ENCODE results near the gene LMLN.
"Not testable (repeated sequence)": the region's sequence is repeated elsewhere in the genome, so short reads cannot be mapped to it uniquely, and the experiment has no call there.

The LMLN gene

GRCh38 chr3:198043119-198043518 is 83.1 kb downstream of the LMLN start:
- no peak for TF ChIP-seq CTCF (IDR thresholded peaks at IDR 0.05; ENCODE audit: borderline replicate concordance, insufficient read depth, low read depth, low read length)
- no peak overlapping the region for H3K4me3 ChIP-seq (ENCODE audit: low read depth, low read length)

GRCh38 chr3:198046120-198046857 is 86.3 kb downstream of the LMLN start:
- no peak overlapping the region for H3K4me3 ChIP-seq (ENCODE audit: low read depth, low read length)
- TF ChIP-seq CTCF (IDR thresholded peaks at IDR 0.05; ENCODE audit: borderline replicate concordance, insufficient read depth, low read depth, low read length) = no peak

- no peak for TF ChIP-seq CTCF (IDR thresholded peaks at IDR 0.05; ENCODE audit: borderline replicate concordance, insufficient read depth, low read depth, low read length)
These were observed 88.4 kb downstream of the LMLN start for GRCh38 chr3:198048445-198048844.

GRCh38 chr3:198051836-198052235 is 91.8 kb downstream of the LMLN start:
- no peak for TF ChIP-seq CTCF (IDR thresholded peaks at IDR 0.05; ENCODE audit: borderline replicate concordance, insufficient read depth, low read depth, low read length)

More at GRCh38 chr3:198048445-198048844, 88.4 kb downstream of the LMLN start:
- H3K4me3 ChIP-seq (ENCODE audit: low read depth, low read length) = no peak overlapping the region

GRCh38 chr3:198053462-198053861 is 93.4 kb downstream of the LMLN start:
- not testable (repeated sequence) for H3K4me3 ChIP-seq (ENCODE audit: low read depth, low read length)

More at GRCh38 chr3:198051836-198052235, 91.8 kb downstream of the LMLN start:
- H3K4me3 ChIP-seq (ENCODE audit: low read depth, low read length) = no peak overlapping the region

GRCh38 chr3:198061119-198062067 is 101.4 kb downstream of the LMLN start:
- TF ChIP-seq CTCF (IDR thresholded peaks at IDR 0.05; ENCODE audit: borderline replicate concordance, insufficient read depth, low read depth, low read length) = no peak
- H3K4me3 ChIP-seq (ENCODE audit: low read depth, low read length) = no peak overlapping the region

- TF ChIP-seq CTCF (IDR thresholded peaks at IDR 0.05; ENCODE audit: borderline replicate concordance, insufficient read depth, low read depth, low read length) = no peak
- H3K4me3 ChIP-seq (ENCODE audit: low read depth, low read length) = no peak overlapping the region
These were observed 102.0 kb downstream of the LMLN start for GRCh38 chr3:198062068-198062465.
